IgD-negative memory B cell (primary cell): ENCODE results near the gene CAMKMT. TPM values are rescaled to one million over a fixed set of nuclear protein-coding genes. Genes with fewer than 3 reads are reported as not detected.

Experiments
- polyA plus RNA-seq: library from polyadenylated mRNA; unstranded; fragments of 300-500 nt; fragmentation: Illumina TruSeq; gene quantifications from one replicate; pipeline ENCODE4 v1.2.3, GENCODE V29; 2021

The CAMKMT gene
- polyA plus RNA-seq, 1 donor from 2014 or later = 12.2 TPM

Other genes with a start within 250 kb of the CAMKMT start
- gene PPM1B, start 193.1 kb upstream of the CAMKMT start, polyA plus RNA-seq = 40.7 TPM
- 0.24 TPM for gene SLC3A1, start 86.5 kb upstream of the CAMKMT start, polyA plus RNA-seq
- 13.1 TPM for gene PREPL, start 453 bp upstream of the CAMKMT start, polyA plus RNA-seq